C4-2B (cell line): ENCODE data around the gene DTNA.

Source experiments
- ZFX ChIP-seq: fragments of 450-650 bp; IDR thresholded peaks from 2 replicates; pipeline ENCODE4 v1.6.1; 2017
- TF ChIP-seq, protein P1 (sequence below): fragments of 450-650 bp; conservative IDR thresholded peaks from 2 replicates; pipeline ENCODE4 v1.5.1; 2017; ENCODE audit warnings: mild to moderate bottlenecking

- TF ChIP-seq, protein P1, sequence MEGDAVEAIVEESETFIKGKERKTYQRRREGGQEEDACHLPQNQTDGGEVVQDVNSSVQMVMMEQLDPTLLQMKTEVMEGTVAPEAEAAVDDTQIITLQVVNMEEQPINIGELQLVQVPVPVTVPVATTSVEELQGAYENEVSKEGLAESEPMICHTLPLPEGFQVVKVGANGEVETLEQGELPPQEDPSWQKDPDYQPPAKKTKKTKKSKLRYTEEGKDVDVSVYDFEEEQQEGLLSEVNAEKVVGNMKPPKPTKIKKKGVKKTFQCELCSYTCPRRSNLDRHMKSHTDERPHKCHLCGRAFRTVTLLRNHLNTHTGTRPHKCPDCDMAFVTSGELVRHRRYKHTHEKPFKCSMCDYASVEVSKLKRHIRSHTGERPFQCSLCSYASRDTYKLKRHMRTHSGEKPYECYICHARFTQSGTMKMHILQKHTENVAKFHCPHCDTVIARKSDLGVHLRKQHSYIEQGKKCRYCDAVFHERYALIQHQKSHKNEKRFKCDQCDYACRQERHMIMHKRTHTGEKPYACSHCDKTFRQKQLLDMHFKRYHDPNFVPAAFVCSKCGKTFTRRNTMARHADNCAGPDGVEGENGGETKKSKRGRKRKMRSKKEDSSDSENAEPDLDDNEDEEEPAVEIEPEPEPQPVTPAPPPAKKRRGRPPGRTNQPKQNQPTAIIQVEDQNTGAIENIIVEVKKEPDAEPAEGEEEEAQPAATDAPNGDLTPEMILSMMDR: no peak
- TF ChIP-seq ZFX: no peak
Measured at GRCh38 chr18:34730774-34731173, 20.7 kb downstream of the DTNA start.
